HepG2 (cell line): ENCODE measurements around the gene PBX4. TPM values are rescaled to one million over a fixed set of nuclear protein-coding genes. Genes with fewer than 3 reads are reported as not detected.
A peak's percentile ranks its signal among the peaks of the same experiment; 100 is the strongest.

ENCODE experiments used
- ATAC-seq: fragments of 200-7000 bp; cut with Tn5 transposase; 3 replicates; pipeline ENCODE4 v1.9.1; 2020; ENCODE audit warnings: mild to moderate bottlenecking, moderate library complexity
- BruUV-seq: library from RNA; stranded (reverse); fragments of 400-500 nt; replicated peaks from 2 replicates; lab custom pipeline; 2021; lab: Mats Ljungman, UMichigan
- CTCF ChIA-PET: fragments of 300-600 bp; formaldehyde crosslinking; extraction: SDS; loops from one replicate; lab custom pipeline; 2021; ENCODE audit warnings: low total read pairs, inconsistent platforms, low intra/inter-chr PET ratio; lab: Yijun Ruan, JAX
- POLR2A ChIA-PET: fragments of 350-600 bp; sonication (Branson Sonifier 250); formaldehyde crosslinking; loops from one replicate; lab custom pipeline; 2020; ENCODE audit warnings: antibody characterized with exemption, inconsistent platforms; lab: Yijun Ruan, JAX
- DNase-seq: peaks from one replicate; pipeline ENCODE4 v3.0.0-alpha.2; 2015; ENCODE audit warnings: low spot score
- FAIRE-seq: peaks from 3 replicates; lab custom pipeline; 2011; peaks lifted over from hg19 to GRCh38; lab: Jason Lieb, UNC
- H2AFZ ChIP-seq: one replicate; pipeline ENCODE4 v1.6.1; 2011; ENCODE audit warnings: low read length, inconsistent platforms
- H3K27ac ChIP-seq: fragments of 300-600 bp; 3 replicates; pipeline ENCODE4 v1.8.0; 2011; ENCODE audit warnings: mixed run types, mild to moderate bottlenecking, mixed read lengths, low read length, inconsistent platforms; ENCODE audit not compliant: insufficient read depth; ENCODE audit errors: extremely low read length
- H3K27me3 ChIP-seq, 2 experiments: fragments of 200-600 bp in 1 of 2; 2 replicates in 1 of 2; 3 replicates in 1 of 2; pipeline versions ENCODE4 v1.6.0 to v1.8.0; 2011; ENCODE audit warnings: low read length in 2 of 2, mild to moderate bottlenecking in 2 of 2, moderate library complexity in 2 of 2, inconsistent platforms in 1 of 2; ENCODE audit not compliant: insufficient read depth in 2 of 2, control insufficient read depth in 1 of 2
- H3K36me3 ChIP-seq, 2 experiments: fragments of 200-600 bp in 1 of 2; replicated peaks in 1 of 2; 2 replicates in 1 of 2; 3 replicates in 1 of 2; pipeline versions ENCODE4 v1.5.1 to v1.8.0; 2011; ENCODE audit warnings: low read length in 2 of 2, inconsistent platforms in 1 of 2; ENCODE audit not compliant: insufficient read depth in 2 of 2, control insufficient read depth in 1 of 2
- H3K4me1 ChIP-seq: 2 replicates; pipeline ENCODE4 v1.5.1; 2012; ENCODE audit warnings: low read length, inconsistent platforms; ENCODE audit not compliant: insufficient read depth
- H3K4me2 ChIP-seq: 2 replicates; pipeline ENCODE4 v1.6.0; 2011; ENCODE audit warnings: low read depth, low read length, inconsistent platforms
- H3K4me3 ChIP-seq, 3 experiments: fragments of 200-600 bp in 1 of 3; sonication (generic), shearing (Covaris generic) in 1 of 3; replicated peaks in 1 of 3; 2 replicates each; pipeline ENCODE4 v1.5.1; 2011 to 2016; ENCODE audit warnings: low read length in 3 of 3, inconsistent platforms in 2 of 3, low read depth in 2 of 3, mild to moderate bottlenecking in 2 of 3, control low read depth in 1 of 3, mixed read lengths in 1 of 3; ENCODE audit not compliant: insufficient read depth in 1 of 3
- H3K79me2 ChIP-seq: one replicate; pipeline ENCODE4 v1.6.1; 2011; ENCODE audit warnings: low read length, inconsistent platforms; ENCODE audit not compliant: insufficient read depth
- H3K9ac ChIP-seq: 2 replicates; pipeline ENCODE4 v1.6.0; 2011; ENCODE audit warnings: mild to moderate bottlenecking, low read depth, low read length, inconsistent platforms; ENCODE audit not compliant: insufficient read depth
- H3K9me3 ChIP-seq: 2 replicates; pipeline ENCODE4 v1.5.1; 2012; ENCODE audit warnings: mild to moderate bottlenecking, low read length
- H4K20me1 ChIP-seq: 2 replicates; pipeline ENCODE4 v1.6.0; 2011; ENCODE audit warnings: inconsistent platforms, mild to moderate bottlenecking, low read length, moderate library complexity; ENCODE audit not compliant: insufficient read depth
- ATM ChIP-seq: fragments of 450-650 bp; IDR thresholded peaks from 2 replicates; pipeline ENCODE4 v1.7.1; 2017; ENCODE audit warnings: mild to moderate bottlenecking, borderline replicate concordance
- BHLHE40 ChIP-seq: IDR thresholded peaks from 2 replicates; pipeline ENCODE4 v1.6.1; 2011; ENCODE audit warnings: low read length, improper control_type of control experiment
- FOXK1 ChIP-seq: sonication (generic); formaldehyde crosslinking; IDR thresholded peaks from 2 replicates; pipeline ENCODE4 v1.4.0; 2020; ENCODE audit warnings: low read depth, missing genetic modification reagents, borderline replicate concordance
- HDAC2 ChIP-seq: sonication (generic); formaldehyde crosslinking; IDR thresholded peaks from 2 replicates; pipeline ENCODE4 v1.4.0; 2020; ENCODE audit warnings: missing genetic modification reagents
- KDM1A ChIP-seq: IDR thresholded peaks from 2 replicates; pipeline ENCODE4 v1.6.1; 2016; ENCODE audit warnings: missing compliant biosample characterization
- NFYB ChIP-seq: sonication (generic); formaldehyde crosslinking; IDR thresholded peaks from 2 replicates; pipeline ENCODE4 v1.4.0; 2020; ENCODE audit warnings: missing genetic modification reagents
- ZFX ChIP-seq: sonication (generic); formaldehyde crosslinking; IDR thresholded peaks from 2 replicates; pipeline ENCODE4 v1.4.0; 2020; ENCODE audit warnings: mild to moderate bottlenecking, low read depth, missing genetic modification reagents, moderate library complexity
- ZMAT3 ChIP-seq: sonication (generic); formaldehyde crosslinking; conservative IDR thresholded peaks from 2 replicates; pipeline ENCODE4 v1.7.0; 2021; ENCODE audit warnings: missing genetic modification reagents
- ZNF253 ChIP-seq: sonication (generic); formaldehyde crosslinking; IDR thresholded peaks from 2 replicates; pipeline ENCODE4 v1.8.0; 2022; ENCODE audit warnings: mild to moderate bottlenecking, missing genetic modification reagents, borderline replicate concordance
- ZNF547 ChIP-seq: sonication (generic); formaldehyde crosslinking; IDR thresholded peaks from 2 replicates; pipeline ENCODE4 v1.5.1; 2020; ENCODE audit warnings: mild to moderate bottlenecking, missing genetic modification reagents
- ZNF556 ChIP-seq: sonication (generic); formaldehyde crosslinking; IDR thresholded peaks from 2 replicates; pipeline ENCODE4 v1.4.0; 2020; ENCODE audit warnings: mild to moderate bottlenecking, missing genetic modification reagents, borderline replicate concordance
- ZNF781 ChIP-seq: sonication (generic); formaldehyde crosslinking; IDR thresholded peaks from 2 replicates; pipeline ENCODE4 v1.5.1; 2020; ENCODE audit warnings: borderline replicate concordance, mild to moderate bottlenecking, missing genetic modification reagents; ENCODE audit errors: not compliant biosample characterization
- WGBS: methylation state at CpG from one replicate; pipeline ENCODE4 v1.1.6; 2017; ENCODE audit warnings: low lambda C conversion rate; 5-methylcytosine and 5-hydroxymethylcytosine counted together
- in situ Hi-C: cut with HindIII; loops from 2 replicates; pipeline ENCODE4 v1.10.0; 2017; ENCODE audit warnings: low pct_unique_long_range_greater_than_20kb; ENCODE audit not compliant: extremely low pct_ligation_motif_present
- intact Hi-C: fragments of 100-400 bp; cut with micrococcal nuclease; formaldehyde crosslinking; loops from one replicate; pipeline ENCODE4 v1.10.0; 2022; ENCODE audit not compliant: unreplicated experiment
- polyA plus RNA-seq, 8 experiments: library from polyadenylated mRNA; depleted of rRNA in 3 of 8; stranded (reverse) in 7 of 8; unstranded in 1 of 8; fragments of >200 nt; fragmentation: Illumina TruSeq in 4 of 8; extraction: Trizol in 4 of 8; gene quantifications; 2 replicates each; pipeline versions ENCODE4 v1.2.1 to v1.2.3, GENCODE V29; 2011 to 2016; ENCODE audit warnings: low read depth in 4 of 8, missing spikeins in 1 of 8, mixed read lengths in 1 of 8; ENCODE audit not compliant: insufficient read depth in 1 of 8
- total RNA-seq, 5 experiments: library from RNA; depleted of rRNA; stranded (reverse); fragments of >200 nt; fragmentation: Illumina TruSeq; extraction: Trizol; gene quantifications; 2 replicates each; pipeline ENCODE4 v1.2.3, GENCODE V29; 2016; ENCODE audit warnings: low read depth in 1 of 5
- TF ChIP-seq, protein P1 (sequence below): sonication (generic); formaldehyde crosslinking; IDR thresholded peaks from 2 replicates; pipeline ENCODE4 v1.8.1; 2023; ENCODE audit warnings: mild to moderate bottlenecking, moderate library complexity, missing genetic modification reagents
- TF ChIP-seq, protein P2 (sequence below): sonication (generic); formaldehyde crosslinking; IDR thresholded peaks from 2 replicates; pipeline ENCODE4 v1.5.1; 2020; ENCODE audit warnings: missing genetic modification reagents, mild to moderate bottlenecking, borderline replicate concordance
- TF ChIP-seq, protein P3 (sequence below): sonication (generic); formaldehyde crosslinking; IDR thresholded peaks from 2 replicates; pipeline ENCODE4 v1.8.0; 2022; ENCODE audit warnings: mild to moderate bottlenecking, missing genetic modification reagents
- TF ChIP-seq, protein P4 (sequence below): sonication (generic); formaldehyde crosslinking; IDR thresholded peaks from 2 replicates; pipeline ENCODE4 v1.4.0; 2020; ENCODE audit warnings: missing genetic modification reagents, low read depth, mild to moderate bottlenecking, borderline replicate concordance
- TF ChIP-seq, protein P5 (sequence below): sonication (generic); formaldehyde crosslinking; IDR thresholded peaks from 2 replicates; pipeline ENCODE4 v1.4.0; 2020; ENCODE audit warnings: missing genetic modification reagents

PBX4 gene
- total and polyA plus RNA-seq, 2 of the 13 experiments (the other 11 are each of a cell fraction or from before 2014, with no cell fraction given) = not detected

DNA sequence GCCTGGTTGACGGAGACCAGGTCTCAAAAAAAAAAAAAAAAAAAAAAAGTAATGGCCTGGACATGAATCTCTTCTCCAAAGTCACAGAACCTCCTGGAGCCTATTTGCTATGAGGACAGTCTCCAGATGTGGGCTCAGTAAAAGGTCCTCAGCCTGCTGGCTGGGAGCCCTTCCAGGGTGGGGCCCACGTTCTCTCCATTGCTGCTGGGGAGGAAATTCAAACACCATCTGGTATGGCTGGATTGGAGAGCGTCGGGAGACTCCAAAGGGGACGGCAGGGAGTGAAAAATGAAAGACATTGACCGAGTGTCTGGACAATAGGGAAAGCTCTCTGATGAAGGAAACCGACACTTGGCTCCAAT is 1.3 kb upstream of the PBX4 start:
- FAIRE-seq (no peak), DNase-seq (no peak), ATAC-seq (no peak)
- Histone ChIP-seq H3K4me3 (no peak overlapping the region), H3K9ac (no peak overlapping the region), H3K4me2 (peak overlapping the region; percentile 42; the same call in 1 of the 2 replicates), H3K36me3 (no peaks in the 10 kb centered on the region), H3K27ac (no peak overlapping the region), H3K4me1 (peaks cover 24% of the 10 kb centered on the region), H2AFZ (no peak overlapping the region), H3K79me2 (no peaks in the 10 kb centered on the region), H4K20me1 (no peaks in the 10 kb centered on the region), H3K9me3 (no peaks in the 10 kb centered on the region), H3K27me3 (no peaks in the 10 kb centered on the region; a peak in 1 of 5 replicates)
- intact Hi-C loops = no loop called here
- ChIA-PET POLR2A (no interaction called here), CTCF (no interaction called here)
- in situ Hi-C loops = no loop called here
- WGBS = 18% methylated on average over 7 of the region's 7 CpGs
- BruUV-seq = no TSS peak
- TF ChIP-seq HDAC2 (CRISPR knock-in tag) (no peak), ATM (no peak), BHLHE40 (no peak), FOXK1 (CRISPR knock-in tag) (no peak), ZNF556 (CRISPR knock-in tag) (no peak), ZMAT3 (CRISPR knock-in tag) (no peak), ZNF781 (no peak), ZNF547 (CRISPR knock-in tag) (no peak), ZNF253 (no peak), NFYB (CRISPR knock-in tag) (no peak), KDM1A (CRISPR knock-in tag) (no peak), ZFX (CRISPR knock-in tag) (no peak)
- TF ChIP-seq, protein P1, sequence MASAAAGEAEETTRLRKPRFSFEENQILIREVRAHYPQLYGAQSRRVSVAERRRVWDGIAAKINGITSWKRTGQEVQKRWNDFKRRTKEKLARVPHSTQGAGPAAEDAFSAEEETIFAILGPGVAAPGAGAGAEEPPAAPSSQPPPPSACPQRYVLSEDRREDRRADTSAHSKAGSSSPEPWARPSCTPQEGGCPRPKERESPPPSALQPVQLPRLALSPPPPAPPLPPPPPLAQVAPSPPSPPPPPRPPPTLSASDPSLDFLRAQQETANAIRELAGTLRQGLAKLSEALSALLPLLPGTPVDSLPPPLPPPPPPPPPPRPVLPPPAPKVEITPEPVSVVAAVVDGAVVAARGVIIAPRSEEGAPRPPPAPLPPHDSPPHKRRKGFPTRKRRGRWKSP (CRISPR knock-in tag) = no peak
- TF ChIP-seq, protein P2, sequence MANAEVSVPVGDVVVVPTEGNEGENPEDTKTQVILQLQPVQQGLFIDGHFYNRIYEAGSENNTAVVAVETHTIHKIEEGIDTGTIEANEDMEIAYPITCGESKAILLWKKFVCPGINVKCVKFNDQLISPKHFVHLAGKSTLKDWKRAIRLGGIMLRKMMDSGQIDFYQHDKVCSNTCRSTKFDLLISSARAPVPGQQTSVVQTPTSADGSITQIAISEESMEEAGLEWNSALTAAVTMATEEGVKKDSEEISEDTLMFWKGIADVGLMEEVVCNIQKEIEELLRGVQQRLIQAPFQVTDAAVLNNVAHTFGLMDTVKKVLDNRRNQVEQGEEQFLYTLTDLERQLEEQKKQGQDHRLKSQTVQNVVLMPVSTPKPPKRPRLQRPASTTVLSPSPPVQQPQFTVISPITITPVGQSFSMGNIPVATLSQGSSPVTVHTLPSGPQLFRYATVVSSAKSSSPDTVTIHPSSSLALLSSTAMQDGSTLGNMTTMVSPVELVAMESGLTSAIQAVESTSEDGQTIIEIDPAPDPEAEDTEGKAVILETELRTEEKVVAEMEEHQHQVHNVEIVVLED (CRISPR knock-in tag) = no peak
- TF ChIP-seq, protein P3, sequence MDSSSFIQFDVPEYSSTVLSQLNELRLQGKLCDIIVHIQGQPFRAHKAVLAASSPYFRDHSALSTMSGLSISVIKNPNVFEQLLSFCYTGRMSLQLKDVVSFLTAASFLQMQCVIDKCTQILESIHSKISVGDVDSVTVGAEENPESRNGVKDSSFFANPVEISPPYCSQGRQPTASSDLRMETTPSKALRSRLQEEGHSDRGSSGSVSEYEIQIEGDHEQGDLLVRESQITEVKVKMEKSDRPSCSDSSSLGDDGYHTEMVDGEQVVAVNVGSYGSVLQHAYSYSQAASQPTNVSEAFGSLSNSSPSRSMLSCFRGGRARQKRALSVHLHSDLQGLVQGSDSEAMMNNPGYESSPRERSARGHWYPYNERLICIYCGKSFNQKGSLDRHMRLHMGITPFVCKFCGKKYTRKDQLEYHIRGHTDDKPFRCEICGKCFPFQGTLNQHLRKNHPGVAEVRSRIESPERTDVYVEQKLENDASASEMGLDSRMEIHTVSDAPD (CRISPR knock-in tag) = no peak
- TF ChIP-seq, protein P4, sequence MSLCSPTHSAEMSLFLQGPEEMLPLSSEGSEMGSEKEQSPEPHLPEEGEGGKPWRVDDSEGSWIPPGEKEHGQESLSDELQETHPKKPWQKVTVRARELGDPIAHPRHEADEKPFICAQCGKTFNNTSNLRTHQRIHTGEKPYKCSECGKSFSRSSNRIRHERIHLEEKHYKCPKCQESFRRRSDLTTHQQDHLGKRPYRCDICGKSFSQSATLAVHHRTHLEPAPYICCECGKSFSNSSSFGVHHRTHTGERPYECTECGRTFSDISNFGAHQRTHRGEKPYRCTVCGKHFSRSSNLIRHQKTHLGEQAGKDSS (CRISPR knock-in tag) = no peak
- TF ChIP-seq, protein P5, sequence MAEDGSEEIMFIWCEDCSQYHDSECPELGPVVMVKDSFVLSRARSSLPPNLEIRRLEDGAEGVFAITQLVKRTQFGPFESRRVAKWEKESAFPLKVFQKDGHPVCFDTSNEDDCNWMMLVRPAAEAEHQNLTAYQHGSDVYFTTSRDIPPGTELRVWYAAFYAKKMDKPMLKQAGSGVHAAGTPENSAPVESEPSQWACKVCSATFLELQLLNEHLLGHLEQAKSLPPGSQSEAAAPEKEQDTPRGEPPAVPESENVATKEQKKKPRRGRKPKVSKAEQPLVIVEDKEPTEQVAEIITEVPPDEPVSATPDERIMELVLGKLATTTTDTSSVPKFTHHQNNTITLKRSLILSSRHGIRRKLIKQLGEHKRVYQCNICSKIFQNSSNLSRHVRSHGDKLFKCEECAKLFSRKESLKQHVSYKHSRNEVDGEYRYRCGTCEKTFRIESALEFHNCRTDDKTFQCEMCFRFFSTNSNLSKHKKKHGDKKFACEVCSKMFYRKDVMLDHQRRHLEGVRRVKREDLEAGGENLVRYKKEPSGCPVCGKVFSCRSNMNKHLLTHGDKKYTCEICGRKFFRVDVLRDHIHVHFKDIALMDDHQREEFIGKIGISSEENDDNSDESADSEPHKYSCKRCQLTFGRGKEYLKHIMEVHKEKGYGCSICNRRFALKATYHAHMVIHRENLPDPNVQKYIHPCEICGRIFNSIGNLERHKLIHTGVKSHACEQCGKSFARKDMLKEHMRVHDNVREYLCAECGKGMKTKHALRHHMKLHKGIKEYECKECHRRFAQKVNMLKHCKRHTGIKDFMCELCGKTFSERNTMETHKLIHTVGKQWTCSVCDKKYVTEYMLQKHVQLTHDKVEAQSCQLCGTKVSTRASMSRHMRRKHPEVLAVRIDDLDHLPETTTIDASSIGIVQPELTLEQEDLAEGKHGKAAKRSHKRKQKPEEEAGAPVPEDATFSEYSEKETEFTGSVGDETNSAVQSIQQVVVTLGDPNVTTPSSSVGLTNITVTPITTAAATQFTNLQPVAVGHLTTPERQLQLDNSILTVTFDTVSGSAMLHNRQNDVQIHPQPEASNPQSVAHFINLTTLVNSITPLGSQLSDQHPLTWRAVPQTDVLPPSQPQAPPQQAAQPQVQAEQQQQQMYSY = no peak
